Measurements from ENCODE around the gene ATP1B3.
"Not testable (repeated sequence)": the region's sequence is repeated elsewhere in the genome, so short reads cannot be mapped to it uniquely, and the experiment has no call there.

The ATP1B3 gene

DNA sequence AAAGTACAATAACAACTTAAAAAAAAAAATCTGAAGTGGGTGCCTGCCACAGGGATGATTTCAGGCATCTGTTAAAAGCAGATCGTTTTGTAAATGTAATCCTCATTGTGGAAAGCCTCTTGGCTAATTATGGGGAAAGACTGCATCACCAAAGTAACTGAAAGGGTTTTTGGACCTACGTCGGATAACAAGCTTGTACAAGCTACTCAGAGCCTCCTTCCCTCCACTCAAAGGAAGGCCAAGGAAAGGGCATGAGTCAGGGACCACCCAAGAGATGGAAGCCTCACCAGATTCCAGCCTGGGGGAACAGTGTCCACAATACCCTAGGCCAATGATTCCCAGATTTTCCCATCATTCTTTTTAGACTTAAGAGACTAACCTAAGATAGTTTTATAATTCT, 84.3 kb downstream of the ATP1B3 start:
- no peak for DNase-seq (ENCODE audit: extremely low read depth, low read depth)
- TF ChIP-seq, protein P1, sequence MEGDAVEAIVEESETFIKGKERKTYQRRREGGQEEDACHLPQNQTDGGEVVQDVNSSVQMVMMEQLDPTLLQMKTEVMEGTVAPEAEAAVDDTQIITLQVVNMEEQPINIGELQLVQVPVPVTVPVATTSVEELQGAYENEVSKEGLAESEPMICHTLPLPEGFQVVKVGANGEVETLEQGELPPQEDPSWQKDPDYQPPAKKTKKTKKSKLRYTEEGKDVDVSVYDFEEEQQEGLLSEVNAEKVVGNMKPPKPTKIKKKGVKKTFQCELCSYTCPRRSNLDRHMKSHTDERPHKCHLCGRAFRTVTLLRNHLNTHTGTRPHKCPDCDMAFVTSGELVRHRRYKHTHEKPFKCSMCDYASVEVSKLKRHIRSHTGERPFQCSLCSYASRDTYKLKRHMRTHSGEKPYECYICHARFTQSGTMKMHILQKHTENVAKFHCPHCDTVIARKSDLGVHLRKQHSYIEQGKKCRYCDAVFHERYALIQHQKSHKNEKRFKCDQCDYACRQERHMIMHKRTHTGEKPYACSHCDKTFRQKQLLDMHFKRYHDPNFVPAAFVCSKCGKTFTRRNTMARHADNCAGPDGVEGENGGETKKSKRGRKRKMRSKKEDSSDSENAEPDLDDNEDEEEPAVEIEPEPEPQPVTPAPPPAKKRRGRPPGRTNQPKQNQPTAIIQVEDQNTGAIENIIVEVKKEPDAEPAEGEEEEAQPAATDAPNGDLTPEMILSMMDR (IDR thresholded peaks at IDR 0.05; ENCODE audit: low read depth, low read length) = no peak

DNA sequence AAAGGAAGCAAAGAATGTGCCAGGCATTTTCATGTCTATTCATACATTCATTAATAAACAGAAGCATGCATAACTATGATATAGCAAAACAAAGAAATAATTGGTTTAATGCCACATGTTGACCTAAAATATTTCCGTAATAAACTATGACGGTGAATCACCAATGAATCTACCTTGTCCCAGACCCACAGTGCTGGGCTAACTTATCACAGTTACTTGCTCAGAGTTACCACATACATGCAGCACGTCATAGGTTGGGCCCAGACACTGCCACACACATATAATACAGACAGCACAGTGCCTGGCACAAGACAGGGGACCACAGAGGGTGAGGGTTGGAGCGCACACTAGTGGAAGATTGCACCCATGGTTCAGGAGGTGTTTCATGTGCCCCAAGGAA, 86.9 kb downstream of the ATP1B3 start:
- no peak for DNase-seq (ENCODE audit: extremely low read depth, low read depth)
- TF ChIP-seq, protein P1 (IDR thresholded peaks at IDR 0.05; ENCODE audit: low read depth, low read length) = no peak

DNA sequence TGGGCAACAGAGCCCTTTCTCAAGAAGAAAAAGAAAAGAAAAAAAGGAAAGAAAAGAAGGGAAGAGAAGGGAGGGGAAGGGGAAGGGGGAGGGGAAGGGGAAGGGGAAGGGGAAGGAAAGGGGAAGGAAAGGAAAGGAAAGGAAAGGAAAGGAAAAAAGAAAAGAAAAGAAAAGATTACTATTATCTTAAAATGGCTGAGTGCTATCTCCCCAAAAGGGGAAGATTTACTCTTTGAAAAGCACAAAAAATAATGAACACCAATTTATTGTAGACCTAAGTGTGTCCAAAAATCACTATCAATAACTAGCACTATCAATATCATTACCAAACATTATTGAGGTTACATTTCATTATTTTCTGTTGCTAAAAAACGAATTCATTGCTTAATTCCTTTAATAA, 89.0 kb downstream of the ATP1B3 start:
- no peak for DNase-seq (ENCODE audit: extremely low read depth, low read depth)
- TF ChIP-seq, protein P1 (IDR thresholded peaks at IDR 0.05; ENCODE audit: low read depth, low read length) = no peak

DNA sequence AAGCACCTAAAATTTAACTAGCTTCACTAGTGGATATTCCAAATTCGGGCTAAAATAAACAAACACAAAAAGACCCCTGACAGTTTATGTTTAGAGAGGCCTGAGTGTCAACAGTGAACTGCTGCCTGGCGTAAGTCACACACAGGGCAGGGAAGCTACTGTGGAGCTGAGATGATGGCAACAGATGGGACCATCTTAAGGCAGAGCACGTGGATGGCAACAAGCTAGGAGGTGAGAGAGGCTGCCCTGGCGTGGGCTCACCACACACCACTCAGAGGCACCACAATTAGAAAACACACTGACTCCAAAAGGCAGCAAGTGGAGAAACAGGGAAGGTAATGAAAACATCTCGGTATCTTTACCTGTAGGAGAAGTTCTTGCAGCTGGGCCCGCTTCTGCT, 93.3 kb downstream of the ATP1B3 start:
- DNase-seq (ENCODE audit: extremely low read depth, low read depth) = no peak
- TF ChIP-seq, protein P1 (IDR thresholded peaks at IDR 0.05; ENCODE audit: low read depth, low read length) = no peak

DNA sequence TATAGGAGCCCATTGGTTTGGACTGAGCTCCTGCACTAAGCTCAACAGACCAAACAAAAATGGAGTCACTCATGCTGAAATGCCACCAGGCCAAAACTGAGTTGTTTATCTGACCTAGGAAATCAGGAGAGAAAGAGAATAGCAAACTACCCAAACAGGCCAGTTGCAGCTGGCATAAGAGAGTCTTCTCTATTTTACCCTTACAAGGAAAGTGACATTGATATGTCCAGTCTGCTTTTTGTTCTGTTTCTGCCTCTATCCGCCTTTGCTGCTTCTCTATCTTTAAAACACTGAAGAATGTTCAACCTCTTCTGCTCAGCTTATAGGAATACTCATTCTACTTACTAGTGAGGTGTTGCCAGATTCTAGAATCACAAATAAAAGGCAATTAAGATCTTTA, 95.1 kb downstream of the ATP1B3 start:
- TF ChIP-seq, protein P1 (IDR thresholded peaks at IDR 0.05; ENCODE audit: low read depth, low read length) = no peak
- no peak for DNase-seq (ENCODE audit: extremely low read depth, low read depth)

DNA sequence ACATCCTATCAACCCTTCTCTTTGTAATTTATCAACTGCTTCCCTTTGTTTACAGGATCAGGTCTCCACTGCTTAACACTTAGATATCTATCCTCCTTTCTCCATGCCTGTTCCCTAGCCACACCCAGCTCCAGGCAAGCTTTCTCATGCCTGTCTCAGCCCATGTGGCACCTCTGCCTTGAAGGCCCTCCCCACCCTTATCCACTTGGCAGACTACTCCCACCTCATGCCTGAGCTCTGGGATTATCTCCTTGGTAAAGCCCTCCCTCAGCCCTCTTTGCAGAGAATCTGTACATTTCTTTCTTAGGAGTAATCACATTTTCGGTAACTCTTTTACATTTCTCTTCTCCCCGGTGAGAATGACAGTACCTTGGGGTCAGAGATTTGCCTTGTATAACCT, 96.0 kb downstream of the ATP1B3 start:
- TF ChIP-seq, protein P1 (IDR thresholded peaks at IDR 0.05; ENCODE audit: low read depth, low read length) = no peak
- DNase-seq (ENCODE audit: extremely low read depth, low read depth) = no peak

DNA sequence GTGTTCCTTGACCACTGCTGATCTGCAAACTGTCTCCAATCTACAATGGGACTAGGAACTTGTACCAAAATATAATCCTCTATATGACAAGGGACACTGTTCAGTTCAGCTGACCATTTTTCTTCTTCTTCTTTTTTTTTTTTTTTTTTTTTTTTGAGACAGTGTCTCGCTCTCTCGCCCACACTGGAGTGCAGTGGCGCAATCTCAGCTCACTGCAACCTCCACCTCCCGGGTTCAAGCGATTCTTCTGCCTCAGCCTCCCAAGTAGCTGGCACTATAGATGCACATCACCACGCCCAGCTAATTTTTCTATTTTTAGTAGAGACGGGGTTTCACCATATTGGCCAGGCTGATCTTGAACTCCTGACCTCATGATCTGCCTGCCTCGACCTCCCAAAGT, 98.3 kb downstream of the ATP1B3 start:
- DNase-seq (ENCODE audit: extremely low read depth, low read depth) = not testable (repeated sequence)

Data from AG09319 (cell line).